Measurements from ENCODE around the gene ATG4D. TPM values are rescaled to one million over a fixed set of nuclear protein-coding genes. Genes with fewer than 3 reads are reported as not detected.

Gene ATG4D
- total RNA-seq, 2 experiments from 2014 or later = 21.6 to 22.5 TPM

- no peak for DNase-seq
- H3K4me3 Mint-ChIP-seq = no peak within 1 kb of the TSS
- intact Hi-C loops (cut with micrococcal nuclease) = no loop called here
- no peaks in the 10 kb centered on the region for H3K36me3 Mint-ChIP-seq (ENCODE audit: low read depth)
- CTCF ChIA-PET = interaction anchor here (9.0 kb wide), 1 partner anchor 57 kb away, joined by 251 read pairs; no protein-coding TSS in a partner anchor
- peaks cover 5% of the 10 kb centered on the region for H3K4me1 Mint-ChIP-seq (ENCODE audit: low read depth)
- H3K27ac Mint-ChIP-seq = no peak within 1 kb of the TSS
- H3K27me3 Mint-ChIP-seq (ENCODE audit: low read depth) = peaks cover 6% of the 10 kb centered on the region
- H3K9me3 Mint-ChIP-seq = no peaks in the 10 kb centered on the region
Measured at GRCh38 chr19:10587022-10587838, 43.5 kb downstream of the ATG4D start, which contains the start of gene AP1M2. AP1M2 (minus strand) TSS chr19:10587312; CDS start chr19:10587231, 81 bp downstream.

- intact Hi-C loops (cut with micrococcal nuclease) = no loop called here
- CTCF ChIA-PET = interaction anchor here (1.9 kb wide), 1 partner anchor 56 kb away, joined by 7 read pairs; no protein-coding TSS in a partner anchor
- H3K36me3 Mint-ChIP-seq (ENCODE audit: low read depth) = no peaks in the 10 kb centered on the region
- H3K27me3 Mint-ChIP-seq (ENCODE audit: low read depth) = peaks cover 6% of the 10 kb centered on the region
- no peak for DNase-seq
- H3K4me3 Mint-ChIP-seq = no peak overlapping the region
- no peaks in the 10 kb centered on the region for H3K9me3 Mint-ChIP-seq
- H3K4me1 Mint-ChIP-seq (ENCODE audit: low read depth) = peaks cover 5% of the 10 kb centered on the region
- H3K27ac Mint-ChIP-seq = no peak overlapping the region
Measured at GRCh38 chr19:10587839-10588150, 44.1 kb downstream of the ATG4D start.

- no peak overlapping the region for H3K4me3 Mint-ChIP-seq
- CTCF ChIA-PET = interaction anchor here (1.0 to 1.6 kb wide), 2 partner anchors 12 to 51 kb away, joined by 3 to 6 read pairs; no protein-coding TSS in a partner anchor
- intact Hi-C loops (cut with micrococcal nuclease) = no loop called here
- H3K36me3 Mint-ChIP-seq (ENCODE audit: low read depth) = no peaks in the 10 kb centered on the region
- H3K27me3 Mint-ChIP-seq (ENCODE audit: low read depth) = no peaks in the 10 kb centered on the region
- no peaks in the 10 kb centered on the region for H3K9me3 Mint-ChIP-seq
- H3K27ac Mint-ChIP-seq = no peak overlapping the region
- no peak for DNase-seq
- peaks cover 14% of the 10 kb centered on the region for H3K4me1 Mint-ChIP-seq (ENCODE audit: low read depth)
Measured at GRCh38 chr19:10593148-10593547, 49.4 kb downstream of the ATG4D start.

GRCh38 chr19:10593820-10594637 is 50.3 kb downstream of the ATG4D start:
- Mint-ChIP-seq H3K9me3 (no peaks in the 10 kb centered on the region), H3K36me3 (ENCODE audit: low read depth) (no peaks in the 10 kb centered on the region), H3K4me1 (ENCODE audit: low read depth) (peaks cover 14% of the 10 kb centered on the region), H3K27me3 (ENCODE audit: low read depth) (no peaks in the 10 kb centered on the region), H3K27ac (no peak overlapping the region), H3K4me3 (no peak overlapping the region)
- CTCF ChIA-PET = interaction anchor here (0.6 to 3.2 kb wide), 2 partner anchors 13 to 104 kb away, joined by 3 to 20 read pairs; no protein-coding TSS in a partner anchor
- no peak for DNase-seq
- intact Hi-C loops (cut with micrococcal nuclease) = no loop called here

GRCh38 chr19:10600149-10600548 is 56.4 kb downstream of the ATG4D start:
- Mint-ChIP-seq H3K36me3 (ENCODE audit: low read depth) (peaks cover 9% of the 10 kb centered on the region), H3K27ac (no peak overlapping the region), H3K27me3 (ENCODE audit: low read depth) (no peaks in the 10 kb centered on the region), H3K4me1 (ENCODE audit: low read depth) (peaks cover 32% of the 10 kb centered on the region), H3K9me3 (no peaks in the 10 kb centered on the region), H3K4me3 (no peak overlapping the region)
- CTCF ChIA-PET = interaction anchor here (0.5 to 2.1 kb wide), 5 partner anchors 18 to 44 kb away, joined by 3 to 9 read pairs (median 3); no protein-coding TSS in a partner anchor
- no peak for DNase-seq
- intact Hi-C loops (cut with micrococcal nuclease) = no loop called here

- CTCF ChIA-PET = interaction anchor here (1.5 to 1.6 kb wide), 2 partner anchors 21 to 43 kb away, joined by 5 to 6 read pairs; no protein-coding TSS in a partner anchor
- peaks cover 21% of the 10 kb centered on the region for H3K4me1 Mint-ChIP-seq (ENCODE audit: low read depth)
- H3K9me3 Mint-ChIP-seq = no peaks in the 10 kb centered on the region
- H3K4me3 Mint-ChIP-seq = peak overlapping the region; percentile 64
- intact Hi-C loops (cut with micrococcal nuclease) = loop anchor here (2.0 kb wide), 3 partner anchors 43 to 235 kb away; partner anchors contain the start of gene TMED1
- peak overlapping the region; percentile 59 for H3K27ac Mint-ChIP-seq
- H3K36me3 Mint-ChIP-seq (ENCODE audit: low read depth) = peaks cover 9% of the 10 kb centered on the region
- no peak for DNase-seq
- no peaks in the 10 kb centered on the region for H3K27me3 Mint-ChIP-seq (ENCODE audit: low read depth)
Measured at GRCh38 chr19:10601999-10602329, 58.3 kb downstream of the ATG4D start.

- peaks cover 24% of the 10 kb centered on the region for H3K4me1 Mint-ChIP-seq (ENCODE audit: low read depth)
- H3K27me3 Mint-ChIP-seq (ENCODE audit: low read depth) = no peaks in the 10 kb centered on the region
- H3K4me3 Mint-ChIP-seq = peak overlapping the region; percentile 98
- CTCF ChIA-PET = interaction anchor here (0.6 to 1.6 kb wide), 4 partner anchors 21 to 782 kb away, joined by 3 to 6 read pairs (median 4); no protein-coding TSS in a partner anchor
- no peaks in the 10 kb centered on the region for H3K9me3 Mint-ChIP-seq
- peaks cover 9% of the 10 kb centered on the region for H3K36me3 Mint-ChIP-seq (ENCODE audit: low read depth)
- intact Hi-C loops (cut with micrococcal nuclease) = loop anchor here (1.0 to 2.0 kb wide), 4 partner anchors 42 to 234 kb away; partner anchors contain the start of gene TMED1
- peak overlapping the region; percentile 100 for H3K27ac Mint-ChIP-seq
- DNase-seq = peak; percentile 91
Measured at GRCh38 chr19:10602330-10603083, 58.8 kb downstream of the ATG4D start.

Small RNAs within 50 kb of the gene (microRNA-seq; reads per million reads assigned to microRNA genes)
- not detected for gene MIR1238 (ENCODE audit: borderline microRNAs expressed, borderline replicate concordance)

Other genes starting within 250 kb of the ATG4D start
- gene ZGLP1, start 234.1 kb upstream of the ATG4D start, total RNA-seq = 1 to 10 TPM in 1 of 2 experiments, under 1 TPM in 1; 0.86 to 1.1 TPM
- gene FDX2, start 227.9 kb upstream of the ATG4D start, total RNA-seq = 1 to 10 TPM; 9.5 to 9.7 TPM
- gene RAVER1, start 210.4 kb upstream of the ATG4D start, total RNA-seq = 10 to 100 TPM; 63.0 to 69.0 TPM
- gene ICAM3, start 204.3 kb upstream of the ATG4D start, total RNA-seq = 100 to 1,000 TPM; 109 to 114 TPM
- gene TYK2, start 163.3 kb upstream of the ATG4D start, total RNA-seq = 100 to 1,000 TPM; 175 to 190 TPM
- gene CDC37, start 140.4 kb upstream of the ATG4D start, total RNA-seq = 100 to 1,000 TPM; 158 to 164 TPM
- gene PDE4A, start 123.4 kb upstream of the ATG4D start, total RNA-seq = 1 to 10 TPM; 5.5 TPM
- 10 to 100 TPM; 60.0 to 63.8 TPM for gene KEAP1, start 40.5 kb upstream of the ATG4D start, total RNA-seq
- gene S1PR5, start 26.5 kb upstream of the ATG4D start, total RNA-seq = not detected
- gene KRI1, start 22.1 kb downstream of the ATG4D start, total RNA-seq = 10 to 100 TPM; 50.2 to 51.7 TPM
- gene CDKN2D, start 25.1 kb downstream of the ATG4D start, total RNA-seq = 10 to 100 TPM; 69.2 to 75.2 TPM
- gene AP1M2, start 43.4 kb downstream of the ATG4D start, total RNA-seq = not detected
- gene SLC44A2, start 81.6 kb downstream of the ATG4D start, total RNA-seq = 10 to 100 TPM; 81.5 to 83.2 TPM
- 100 to 1,000 TPM; 399 to 408 TPM for gene ILF3, start 110.4 kb downstream of the ATG4D start, total RNA-seq
- gene QTRT1, start 157.5 kb downstream of the ATG4D start, total RNA-seq = 10 to 100 TPM; 48.9 to 51.3 TPM
- 100 to 1,000 TPM; 144 to 148 TPM for gene DNM2, start 174.2 kb downstream of the ATG4D start, total RNA-seq